ENCODE results near the gene PDIA2.

Gene PDIA2

DNA sequence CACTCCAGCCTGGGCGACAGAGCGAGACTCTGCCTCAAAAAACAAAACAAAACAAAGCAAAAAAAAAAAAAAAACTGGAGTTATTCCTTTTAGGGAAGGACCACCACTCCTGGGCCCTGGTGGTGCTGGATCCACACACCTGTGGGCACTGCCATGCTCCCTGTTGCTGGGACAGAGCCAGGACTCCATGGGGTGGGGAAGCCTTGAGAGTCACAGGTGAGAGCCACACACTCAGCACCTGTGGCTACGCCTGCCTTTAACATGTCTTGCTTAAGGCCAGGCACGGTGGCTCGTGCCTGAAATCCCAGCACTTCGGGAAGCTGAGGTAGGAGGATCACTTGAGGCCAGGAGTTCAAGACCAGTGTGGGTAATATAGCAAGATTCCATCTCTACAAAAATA lies 18.3 kb downstream of the PDIA2 start:
- no peak for DNase-seq (ENCODE audit: low spot score)

DNA sequence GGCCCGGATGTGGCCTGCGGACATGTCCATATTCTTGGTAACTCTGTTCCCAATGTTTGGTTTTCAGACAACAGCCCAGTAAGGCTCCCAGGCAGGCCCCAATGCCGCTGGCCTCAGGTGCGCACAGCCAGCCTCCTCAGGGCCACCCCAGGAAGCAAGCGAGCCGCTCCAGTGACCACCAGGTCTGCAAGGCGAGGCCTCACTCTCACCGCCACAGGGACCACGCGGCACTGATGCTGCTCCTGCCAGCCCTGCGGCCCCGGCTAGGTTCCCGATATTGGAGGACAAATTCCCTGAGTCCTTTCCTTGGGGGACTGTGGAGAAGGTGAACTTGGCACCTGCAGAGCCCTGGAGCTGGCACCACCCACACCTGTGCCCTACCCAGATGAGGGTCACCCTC lies 19.0 kb downstream of the PDIA2 start:
- no peak for DNase-seq (ENCODE audit: low spot score)

DNA sequence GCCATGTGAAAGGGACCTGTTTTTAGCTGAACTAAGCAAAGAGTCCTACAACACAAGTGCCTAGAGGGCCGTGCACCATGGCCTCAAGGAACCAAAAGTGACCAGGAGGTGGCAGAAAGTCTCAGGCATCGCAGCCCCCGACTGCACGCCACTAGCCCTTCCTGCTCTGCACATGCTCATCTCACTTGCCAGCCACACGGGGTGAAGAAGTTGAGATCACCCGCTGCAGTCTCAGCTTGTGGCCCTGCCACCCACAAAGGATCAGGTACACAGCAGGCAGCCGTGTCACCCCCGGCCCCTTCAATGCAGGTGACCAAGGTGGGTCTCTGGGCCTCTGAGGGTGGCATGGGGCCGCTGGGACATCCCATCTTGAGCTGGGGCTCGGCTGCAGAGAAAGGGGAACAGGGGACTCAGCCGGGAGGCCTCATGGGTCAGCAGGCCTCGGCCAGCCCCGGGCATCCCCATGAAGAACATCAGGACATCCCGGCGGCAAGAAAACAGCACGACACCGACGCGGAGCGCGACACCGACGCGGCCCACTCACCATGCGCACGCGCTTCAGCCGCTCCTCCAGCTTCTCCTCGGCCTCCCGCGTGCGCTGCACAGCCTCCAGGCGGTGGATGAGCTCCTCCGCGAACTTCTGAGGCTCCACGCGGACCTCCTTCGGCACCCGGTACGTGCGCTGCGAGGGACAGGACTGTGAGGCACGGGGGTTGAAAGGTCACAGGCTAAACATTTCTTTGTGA lies 21.0 kb downstream of the PDIA2 start:
- DNase-seq (ENCODE audit: low spot score), result no peak

- no peak for DNase-seq (ENCODE audit: low spot score)
Measured at GRCh38 chr16:305916-306626, 23.1 kb downstream of the PDIA2 start.

- no peak for DNase-seq (ENCODE audit: low spot score)
Measured at GRCh38 chr16:306911-307370, 24.0 kb downstream of the PDIA2 start.

DNA sequence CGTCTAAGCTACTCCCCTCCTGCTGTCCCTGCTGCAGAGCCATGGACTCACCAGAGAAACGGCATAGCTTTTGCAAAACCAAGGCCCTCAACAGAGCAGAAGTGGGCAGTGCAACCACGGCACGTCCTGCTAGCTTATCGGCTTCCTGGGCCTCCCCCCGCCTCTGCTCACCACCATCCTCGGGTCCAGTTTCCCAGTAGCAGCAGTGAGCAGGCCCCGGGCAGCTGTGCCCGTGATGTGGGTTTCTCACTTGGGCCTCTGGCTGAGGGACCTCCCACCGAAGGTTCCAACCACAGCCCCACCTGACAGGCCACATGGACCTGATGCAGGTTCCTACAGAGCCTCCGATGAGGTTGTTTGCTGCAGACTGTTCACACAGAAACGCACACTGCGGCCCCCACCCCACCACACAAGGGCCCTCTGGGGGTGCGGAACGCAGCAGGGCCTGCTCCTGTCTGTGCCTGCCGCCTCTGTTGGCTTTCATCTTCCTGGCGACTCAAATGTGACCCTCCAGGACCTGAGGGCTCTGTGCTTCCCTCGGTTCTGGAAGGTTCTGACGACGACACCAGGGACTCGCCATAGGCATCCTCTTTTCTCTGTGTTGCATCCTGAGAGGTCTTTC lies 24.8 kb downstream of the PDIA2 start:
- no peak for DNase-seq (ENCODE audit: low spot score)

DNA sequence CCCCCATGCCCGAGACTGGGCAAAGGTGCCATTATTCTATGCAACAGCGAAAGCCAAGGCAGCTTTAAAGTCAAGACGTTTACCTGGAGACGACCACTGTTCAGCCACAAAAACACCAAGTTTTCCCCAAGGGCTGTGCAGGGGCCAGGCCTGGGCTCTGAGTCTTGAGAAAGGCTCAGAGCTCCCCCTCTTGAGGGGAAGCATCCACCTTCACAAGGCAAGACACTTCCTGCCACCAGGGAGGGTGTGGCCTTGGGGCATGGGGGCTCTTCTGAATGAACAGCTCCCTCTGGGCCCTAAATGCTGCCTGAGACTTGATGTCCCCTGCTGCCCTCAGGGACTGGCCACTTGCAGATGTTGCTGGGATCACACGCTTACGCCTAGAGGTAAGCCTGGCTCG lies 26.5 kb downstream of the PDIA2 start:
- no peak for DNase-seq (ENCODE audit: low spot score)

- no peak for DNase-seq (ENCODE audit: low spot score)
Measured at GRCh38 chr16:311725-312124, 28.8 kb downstream of the PDIA2 start.

- DNase-seq (ENCODE audit: low spot score), result no peak
Measured at GRCh38 chr16:314351-314750, 31.4 kb downstream of the PDIA2 start.

DNA sequence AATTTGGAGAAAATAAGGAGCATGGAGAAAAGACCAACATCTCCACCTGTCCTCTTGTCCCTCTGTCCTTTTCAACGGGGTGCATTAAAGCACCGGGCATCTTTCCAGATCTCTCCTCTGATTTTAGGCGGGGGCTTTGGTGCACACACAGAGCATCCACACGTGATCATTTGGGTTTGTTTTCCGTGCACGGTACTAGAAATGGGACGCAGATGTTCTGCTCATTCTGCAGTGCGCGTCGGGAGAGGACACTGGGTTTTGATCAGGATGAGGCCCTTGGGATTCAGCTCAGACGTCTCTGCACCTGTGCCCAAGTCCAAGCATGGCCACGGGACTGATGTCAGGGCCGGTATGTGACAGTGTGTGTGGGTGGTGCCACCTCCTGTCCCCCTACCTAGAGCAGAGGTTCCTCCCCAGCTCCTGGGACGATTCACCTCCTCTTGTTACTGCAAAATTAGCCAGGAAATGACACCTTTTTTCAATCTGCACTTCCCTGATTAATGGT lies 31.9 kb downstream of the PDIA2 start:
- no peak for DNase-seq (ENCODE audit: low spot score)

GRCh38 chr16:316741-317464 lies 33.9 kb downstream of the PDIA2 start:
- no peak for DNase-seq (ENCODE audit: low spot score)

GRCh38 chr16:317583-317982 lies 34.6 kb downstream of the PDIA2 start:
- DNase-seq (ENCODE audit: low spot score), result no peak

GRCh38 chr16:318628-319027 lies 35.7 kb downstream of the PDIA2 start:
- DNase-seq (ENCODE audit: low spot score), result no peak

DNA sequence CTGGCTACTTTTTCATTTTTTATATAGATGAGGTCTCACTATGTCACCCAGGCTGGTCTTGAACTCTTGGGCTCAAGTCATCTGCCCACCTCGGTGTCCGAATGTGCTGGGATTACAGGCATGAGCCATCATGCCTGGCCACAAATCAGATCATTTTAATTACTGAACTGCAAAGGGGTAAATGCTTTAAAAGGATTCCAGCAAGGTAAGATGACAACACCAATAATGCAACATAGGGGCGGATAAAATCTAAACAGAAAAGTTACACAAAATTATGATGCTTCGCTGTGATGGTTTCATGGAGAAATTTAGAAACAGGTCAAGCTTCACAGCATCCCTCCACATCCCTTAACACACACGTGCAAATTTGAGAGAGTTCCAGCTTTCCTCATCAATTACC lies 37.2 kb downstream of the PDIA2 start:
- DNase-seq (ENCODE audit: low spot score), result no peak

DNA sequence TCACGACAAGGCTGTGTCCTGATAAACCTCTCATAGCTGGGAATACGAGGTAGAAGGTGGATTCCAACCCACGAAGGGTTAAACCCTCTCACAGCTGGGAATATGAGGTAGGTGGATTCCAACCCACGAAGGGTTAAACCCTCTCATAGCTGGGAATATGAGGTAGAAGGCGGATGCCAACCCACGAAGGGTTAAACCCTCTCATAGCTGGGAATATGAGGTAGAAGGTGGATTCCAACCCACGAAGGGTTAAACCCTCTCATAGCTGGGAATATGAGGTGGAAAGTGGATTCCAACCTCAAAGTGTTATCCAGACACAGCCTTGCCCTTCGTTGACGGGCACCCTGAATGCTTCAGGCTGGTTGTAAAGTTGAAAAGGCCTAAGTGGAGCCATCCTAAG lies 38.6 kb downstream of the PDIA2 start:
- DNase-seq (ENCODE audit: low spot score), result no peak

DNA sequence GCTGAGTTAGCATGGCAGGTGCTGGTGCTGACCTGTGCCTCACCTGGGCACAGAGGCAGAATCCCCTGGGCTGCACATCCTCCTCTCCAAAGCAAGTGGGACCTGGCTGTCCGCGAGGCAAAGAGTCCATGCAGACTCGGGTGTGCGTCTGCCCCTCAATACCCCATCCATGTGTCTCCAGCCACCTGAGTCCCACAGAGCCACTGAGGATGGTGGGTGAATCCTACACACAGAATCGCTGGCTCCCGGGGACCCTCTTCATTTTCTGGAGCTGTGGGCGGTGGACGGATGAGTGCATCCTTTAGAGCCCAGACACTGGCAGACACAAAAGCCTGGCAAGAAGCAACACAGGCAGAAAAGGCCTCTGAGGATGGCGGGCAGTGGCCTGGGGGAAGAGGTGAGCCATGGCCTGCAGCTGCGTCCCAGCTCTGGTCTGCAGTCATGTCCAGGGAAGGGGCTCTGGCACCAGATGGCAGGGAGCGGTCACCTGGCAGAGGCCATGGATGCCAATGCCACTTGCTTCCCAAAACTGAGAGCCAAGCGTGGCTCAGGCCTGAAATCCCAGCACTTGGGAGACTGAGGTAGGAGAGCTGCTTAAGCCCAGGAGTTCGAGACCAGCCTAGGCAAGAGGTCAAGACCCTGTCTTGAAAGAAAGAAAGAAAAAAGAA lies 39.6 kb downstream of the PDIA2 start:
- DNase-seq (ENCODE audit: low spot score), result no peak

- DNase-seq (ENCODE audit: low spot score), result no peak
Measured at GRCh38 chr16:324201-324450, 41.2 kb downstream of the PDIA2 start.

- DNase-seq (ENCODE audit: low spot score), result no peak
Measured at GRCh38 chr16:324451-325334, 41.7 kb downstream of the PDIA2 start.

- DNase-seq (ENCODE audit: low spot score), result no peak
Measured at GRCh38 chr16:325375-326145, 42.6 kb downstream of the PDIA2 start.

DNA sequence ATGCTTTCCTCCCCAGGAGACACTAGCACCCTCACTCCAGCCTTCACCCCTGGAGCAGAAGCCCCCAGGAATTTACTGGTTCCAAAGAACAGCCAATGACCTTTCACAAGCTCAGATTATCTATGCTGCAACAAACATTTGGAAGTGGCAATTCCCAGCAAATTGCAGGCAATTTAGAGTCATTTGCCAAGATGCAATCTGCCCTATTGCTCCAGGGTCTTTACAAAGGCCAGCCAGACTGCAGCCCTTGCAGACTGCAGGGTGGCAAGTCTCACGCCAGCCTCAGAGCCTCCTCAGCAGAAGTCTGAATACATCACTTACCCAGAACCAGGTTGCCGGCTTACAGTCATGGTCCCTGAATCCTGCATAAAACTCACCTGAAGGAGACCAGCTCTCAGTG lies 47.8 kb downstream of the PDIA2 start:
- no peak for DNase-seq (ENCODE audit: low spot score)
